Measurements from ENCODE around the gene ADGRL2.

Gene ADGRL2

GRCh38 chr1:81800695-81801650 lies at the start of gene ADGRL2:
TSS of gene ADGRL2 (plus strand) at chr1:81800934. CDS start at chr1:81836985, 36,051 bp downstream.
- ATAC-seq (ENCODE audit: insufficient read depth, low read depth) (no peak), DNase-seq (no peak)
- no peak within 1 kb of the TSS for H3K9ac ChIP-seq (ENCODE audit: low read depth, low read length)

GRCh38 chr1:81752840-81753239 lies 47.9 kb upstream of the ADGRL2 start:
- no peak for TF ChIP-seq EZH2 (IDR thresholded peaks at IDR 0.05; ENCODE audit: borderline replicate concordance, low read depth, low read length, severe bottlenecking)
- TF ChIP-seq CTCF (IDR thresholded peaks at IDR 0.05; ENCODE audit: borderline replicate concordance, extremely low read depth, low read length, poor library complexity, severe bottlenecking), result no peak
- no peaks in the 10 kb centered on the region for H3K9me3 ChIP-seq (ENCODE audit: insufficient read depth, low read length, severe bottlenecking)
- H3K79me2 ChIP-seq (ENCODE audit: insufficient read depth, low read length), result no peaks in the 10 kb centered on the region
- H3K27me3 ChIP-seq (ENCODE audit: insufficient read depth, low read length, poor library complexity), result no peaks in the 10 kb centered on the region
- no peaks in the 10 kb centered on the region for H3K4me1 ChIP-seq (ENCODE audit: insufficient read depth, low read length)
- no peak overlapping the region for H2AFZ ChIP-seq (ENCODE audit: low read depth, low read length)
- ATAC-seq (ENCODE audit: insufficient read depth, low read depth), result no peak
- H3K9ac ChIP-seq (ENCODE audit: low read depth, low read length), result no peak overlapping the region
- H3K36me3 ChIP-seq (ENCODE audit: insufficient read depth, low read length), result no peaks in the 10 kb centered on the region
- no peaks in the 10 kb centered on the region for H4K20me1 ChIP-seq (ENCODE audit: insufficient read depth, low read length)
- H3K4me2 ChIP-seq (ENCODE audit: insufficient read depth, low read length), result no peak overlapping the region
- no peak overlapping the region for H3K27ac ChIP-seq (ENCODE audit: low read length)
- no peak for DNase-seq
- H3K4me3 ChIP-seq (ENCODE audit: low read depth in 1 of 2, low read length in 2 of 2), result no peak overlapping the region

More at GRCh38 chr1:81800695-81801650, at the start of gene ADGRL2:
- Histone ChIP-seq H3K36me3 (ENCODE audit: insufficient read depth, low read length) (no peaks in the 10 kb centered on the region), H3K4me3 (ENCODE audit: low read depth in 1 of 2, low read length in 2 of 2) (no peak within 1 kb of the TSS), H3K27me3 (ENCODE audit: insufficient read depth, low read length, poor library complexity) (no peaks in the 10 kb centered on the region), H2AFZ (ENCODE audit: low read depth, low read length) (no peak within 1 kb of the TSS), H3K9me3 (ENCODE audit: insufficient read depth, low read length, severe bottlenecking) (no peaks in the 10 kb centered on the region), H4K20me1 (ENCODE audit: insufficient read depth, low read length) (no peaks in the 10 kb centered on the region), H3K79me2 (ENCODE audit: insufficient read depth, low read length) (no peaks in the 10 kb centered on the region), H3K4me2 (ENCODE audit: insufficient read depth, low read length) (no peak within 1 kb of the TSS), H3K4me1 (ENCODE audit: insufficient read depth, low read length) (no peaks in the 10 kb centered on the region), H3K27ac (ENCODE audit: low read length) (no peak within 1 kb of the TSS)
- TF ChIP-seq EZH2 (IDR thresholded peaks at IDR 0.05; ENCODE audit: borderline replicate concordance, low read depth, low read length, severe bottlenecking) (no peak), CTCF (IDR thresholded peaks at IDR 0.05; ENCODE audit: borderline replicate concordance, extremely low read depth, low read length, poor library complexity, severe bottlenecking) (no peak)

GRCh38 chr1:81754424-81754823 lies 46.3 kb upstream of the ADGRL2 start:
- no peaks in the 10 kb centered on the region for H3K79me2 ChIP-seq (ENCODE audit: insufficient read depth, low read length)
- TF ChIP-seq CTCF (IDR thresholded peaks at IDR 0.05; ENCODE audit: borderline replicate concordance, extremely low read depth, low read length, poor library complexity, severe bottlenecking), result no peak
- no peak for TF ChIP-seq EZH2 (IDR thresholded peaks at IDR 0.05; ENCODE audit: borderline replicate concordance, low read depth, low read length, severe bottlenecking)
- DNase-seq (no peak), ATAC-seq (ENCODE audit: insufficient read depth, low read depth) (no peak)
- no peak overlapping the region for H3K4me2 ChIP-seq (ENCODE audit: insufficient read depth, low read length)
- H3K4me1 ChIP-seq (ENCODE audit: insufficient read depth, low read length), result no peaks in the 10 kb centered on the region
- H2AFZ ChIP-seq (ENCODE audit: low read depth, low read length), result no peak overlapping the region
- no peak overlapping the region for H3K4me3 ChIP-seq (ENCODE audit: low read depth in 1 of 2, low read length in 2 of 2)
- H3K27me3 ChIP-seq (ENCODE audit: insufficient read depth, low read length, poor library complexity), result no peaks in the 10 kb centered on the region
- no peaks in the 10 kb centered on the region for H3K36me3 ChIP-seq (ENCODE audit: insufficient read depth, low read length)
- H4K20me1 ChIP-seq (ENCODE audit: insufficient read depth, low read length), result no peaks in the 10 kb centered on the region
- no peaks in the 10 kb centered on the region for H3K9me3 ChIP-seq (ENCODE audit: insufficient read depth, low read length, severe bottlenecking)
- no peak overlapping the region for H3K9ac ChIP-seq (ENCODE audit: low read depth, low read length)
- no peak overlapping the region for H3K27ac ChIP-seq (ENCODE audit: low read length)

Measured in DND-41 (cell line).